Measurements from ENCODE around the gene CARS1.
"Not testable (repeated sequence)": the region's sequence is repeated elsewhere in the genome, so short reads cannot be mapped to it uniquely, and the experiment has no call there.

Gene CARS1

GRCh38 chr11:3073029-3073435, 15.8 kb upstream of the CARS1 start:
- no peak overlapping the region for H3K4me3 ChIP-seq (replicated peaks in 1 of 2; ENCODE audit: low read depth in 2 of 2, low read length in 2 of 2)
- DNase-seq (ENCODE audit: low read depth in 2 of 2): peak; percentile 79 to 90
- no peak for TF ChIP-seq CTCF (IDR thresholded peaks at IDR 0.05; ENCODE audit: low read depth, low read length)

- no peak for TF ChIP-seq CTCF (IDR thresholded peaks at IDR 0.05; ENCODE audit: low read depth, low read length)
Measured at GRCh38 chr11:3069425-3069824, 12.2 kb upstream of the CARS1 start.

GRCh38 chr11:3066308-3066707, 9.1 kb upstream of the CARS1 start:
- not testable (repeated sequence) for H3K4me3 ChIP-seq (replicated peaks in 1 of 2; ENCODE audit: low read depth in 2 of 2, low read length in 2 of 2); DNase-seq (ENCODE audit: low read depth in 2 of 2)

More at GRCh38 chr11:3069425-3069824, 12.2 kb upstream of the CARS1 start:
- H3K4me3 ChIP-seq (replicated peaks in 1 of 2; ENCODE audit: low read depth in 2 of 2, low read length in 2 of 2): no peak overlapping the region
- no peak for DNase-seq (ENCODE audit: low read depth in 2 of 2)

- DNase-seq (ENCODE audit: low read depth in 2 of 2); H3K4me3 ChIP-seq (replicated peaks in 1 of 2; ENCODE audit: low read depth in 2 of 2, low read length in 2 of 2): not testable (repeated sequence)
Measured at GRCh38 chr11:3064709-3065108, 7.5 kb upstream of the CARS1 start.

- DNase-seq (ENCODE audit: low read depth in 2 of 2): peak; percentile 22 to 65
Measured at GRCh38 chr11:3063876-3064275, 6.7 kb upstream of the CARS1 start.

GRCh38 chr11:3063432-3063831, 6.2 kb upstream of the CARS1 start:
- not testable (repeated sequence) for H3K4me3 ChIP-seq (replicated peaks in 1 of 2; ENCODE audit: low read depth in 2 of 2, low read length in 2 of 2); DNase-seq (ENCODE audit: low read depth in 2 of 2)

More at GRCh38 chr11:3063876-3064275, 6.7 kb upstream of the CARS1 start:
- H3K4me3 ChIP-seq (replicated peaks in 1 of 2; ENCODE audit: low read depth in 2 of 2, low read length in 2 of 2): not testable (repeated sequence)

GRCh38 chr11:3060436-3061025, 3.3 kb upstream of the CARS1 start:
- no peak for DNase-seq (ENCODE audit: low read depth in 2 of 2)
- no peak for TF ChIP-seq CTCF (IDR thresholded peaks at IDR 0.05; ENCODE audit: low read depth, low read length)

GRCh38 chr11:3058753-3059664, 1.8 kb upstream of the CARS1 start:
- TF ChIP-seq CTCF (IDR thresholded peaks at IDR 0.05; ENCODE audit: low read depth, low read length): peak; percentile 21
- DNase-seq (ENCODE audit: low read depth in 2 of 2): peak; percentile 72 to 93
- H3K4me3 ChIP-seq (replicated peaks in 1 of 2; ENCODE audit: low read depth in 2 of 2, low read length in 2 of 2): no peak overlapping the region

More at GRCh38 chr11:3060436-3061025, 3.3 kb upstream of the CARS1 start:
- no peak overlapping the region for H3K4me3 ChIP-seq (replicated peaks in 1 of 2; ENCODE audit: low read depth in 2 of 2, low read length in 2 of 2)
